Thyroid gland (tissue), 4 donors: ENCODE measurements around the gene SLC35A4.

ENCODE experiments used
- CTCF ChIP-seq, 6 experiments: fragments of 200-600 bp in 3 of 6; fragments of 450-650 bp in 3 of 6; sonication (generic) in 3 of 6; IDR thresholded peaks; one replicate each; pipeline ENCODE4 v1.5.1; 2016 to 2019; ENCODE audit warnings: antibody characterized with exemption in 6 of 6, mild to moderate bottlenecking in 2 of 6, inconsistent platforms in 1 of 6, moderate library complexity in 1 of 6
- POLR2A ChIP-seq, 2 donors: fragments of 450-650 bp; IDR thresholded peaks; one replicate each; pipeline ENCODE4 v1.6.1; 2017; ENCODE audit warnings: antibody characterized with exemption in 2 of 2, mild to moderate bottlenecking in 2 of 2, moderate library complexity in 1 of 2

DNA sequence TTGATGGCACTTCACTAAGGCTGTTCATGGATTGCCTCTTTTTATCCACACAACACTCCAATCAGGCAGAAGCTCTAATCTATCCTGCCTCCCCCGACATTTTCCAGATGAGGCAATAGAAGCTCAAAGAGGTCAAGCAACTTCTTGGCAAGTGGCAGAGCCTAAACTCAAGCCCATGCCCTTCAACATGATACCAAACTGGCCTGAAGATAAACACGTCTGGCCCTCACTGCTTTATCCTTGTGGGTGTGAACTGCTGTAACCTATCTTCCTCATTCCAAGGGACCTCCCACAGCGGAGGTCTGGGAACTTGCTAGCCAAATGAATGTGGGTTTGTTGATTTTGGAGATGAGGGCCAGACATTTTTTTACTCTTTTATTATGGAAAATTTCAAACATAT, 9.5 kb downstream of the SLC35A4 start:
- TF ChIP-seq CTCF (IDR thresholded peaks at IDR 0.05), result no peak
- no peak for TF ChIP-seq POLR2A (IDR thresholded peaks at IDR 0.05)
